Transverse colon (tissue), 4 donors: ENCODE measurements around the gene TOR1AIP1. TPM values are rescaled to one million over a fixed set of nuclear protein-coding genes. Genes with fewer than 3 reads are reported as not detected.
A peak's percentile ranks its signal among the peaks of the same experiment; 100 is the strongest.
"Not testable (repeated sequence)": the region's sequence is repeated elsewhere in the genome, so short reads cannot be mapped to it uniquely, and the experiment has no call there.

ENCODE experiments used
- DNase-seq: peaks from one replicate; pipeline ENCODE4 v3.0.0-alpha.2; 2019
- H3K27ac ChIP-seq, 4 donors: fragments of 200-600 bp; sonication (generic); 2 replicates each; pipeline ENCODE4 v1.5.1; 2016 to 2018; ENCODE audit warnings: inconsistent platforms in 4 of 4
- H3K27me3 ChIP-seq: fragments of 200-600 bp; sonication (generic); 2 replicates; pipeline ENCODE4 v1.5.1; 2017; ENCODE audit warnings: inconsistent platforms
- H3K36me3 ChIP-seq, 4 donors: fragments of 200-600 bp; sonication (generic); 2 replicates each; pipeline ENCODE4 v1.5.1; 2017 to 2019; ENCODE audit warnings: inconsistent platforms in 4 of 4
- H3K4me1 ChIP-seq, 4 donors: fragments of 200-600 bp; sonication (generic); 2 replicates each; pipeline ENCODE4 v1.5.1; 2017 to 2020; ENCODE audit warnings: inconsistent platforms in 4 of 4
- H3K4me3 ChIP-seq, 4 donors: fragments of 200-600 bp; sonication (generic); 1 replicate in 1 of 4; 2 replicates in 3 of 4; pipeline versions ENCODE4 v1.5.1 to v1.6.1; 2017 to 2019; ENCODE audit warnings: inconsistent platforms in 4 of 4
- H3K9me3 ChIP-seq, 2 donors: fragments of 200-600 bp; sonication (generic); 2 replicates each; pipeline ENCODE4 v1.5.1; 2017 to 2019; ENCODE audit warnings: inconsistent platforms in 2 of 2
- EP300 ChIP-seq: sonication (generic); formaldehyde crosslinking; IDR thresholded peaks from one replicate; pipeline ENCODE4 v1.6.1; 2017; ENCODE audit warnings: antibody characterized with exemption, low read depth
- POLR2A ChIP-seq: fragments of 450-650 bp; IDR thresholded peaks from one replicate; pipeline ENCODE4 v1.6.1; 2016; ENCODE audit warnings: antibody characterized with exemption, mild to moderate bottlenecking, moderate library complexity
- POLR2AphosphoS5 ChIP-seq, 3 donors: sonication (generic); formaldehyde crosslinking; IDR thresholded peaks; one replicate each; pipeline ENCODE4 v1.6.1; 2016; ENCODE audit warnings: antibody characterized with exemption in 3 of 3
- WGBS, 2 donors: methylation state at CpG; one replicate each; pipeline ENCODE4 v1.1.5; 2018; ENCODE audit warnings: low coverage in 1 of 2; 5-methylcytosine and 5-hydroxymethylcytosine counted together
- in situ Hi-C, 4 donors: fragments of 200-750 bp; cut with MboI; loops; one replicate each; pipeline versions ENCODE4 v1.15.0 to v1.15.1; 2017; ENCODE audit warnings: low sequenced_read_pairs in 3 of 4, low pct_ligation_motif_present in 1 of 4, low pct_unique_long_range_greater_than_20kb in 1 of 4
- intact Hi-C: fragments of 100-400 bp; cut with DNase I; formaldehyde crosslinking; loops from one replicate; pipeline ENCODE4 v1.15.1; 2023; ENCODE audit warnings: low total_unique reads
- total RNA-seq, 4 donors: library from RNA; depleted of rRNA; stranded (reverse); fragments of >200 nt; gene quantifications; one replicate each; pipeline ENCODE4 v1.1.0, GENCODE V29; 2016
- TF ChIP-seq, protein P1 (sequence below), 5 experiments: fragments of 200-600 bp in 3 of 5; fragments of 450-650 bp in 2 of 5; sonication (generic) in 3 of 5; IDR thresholded peaks; 1 replicate in 2 of 5; 2 replicates in 3 of 5; pipeline ENCODE4 v1.5.1; 2016 to 2017; ENCODE audit warnings: antibody characterized with exemption in 5 of 5, inconsistent platforms in 3 of 5, mild to moderate bottlenecking in 2 of 5, moderate library complexity in 1 of 5

TOR1AIP1 gene
- total RNA-seq, 4 donors from 2014 or later = 34.8 to 44.6 (median 41.2) TPM

DNA sequence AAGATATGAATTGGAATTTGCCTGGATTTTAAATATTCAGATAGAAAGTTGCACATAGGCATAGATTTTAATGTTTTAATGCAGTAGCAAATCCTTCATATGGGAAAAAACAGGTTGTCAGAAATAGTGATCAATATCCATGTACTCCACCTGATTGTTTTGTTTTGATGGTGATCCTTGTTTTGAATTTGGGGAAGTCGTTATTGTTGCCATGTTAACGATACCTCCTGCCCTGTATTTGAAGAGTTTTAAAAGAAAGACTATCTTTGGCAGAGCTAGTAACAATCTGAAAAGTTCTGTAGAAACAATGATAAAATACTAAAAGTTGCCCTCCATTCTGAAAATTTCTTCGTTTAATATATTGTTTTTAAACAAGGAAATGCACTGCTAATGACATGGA lies 73.6 kb downstream of the TOR1AIP1 start:
- Histone ChIP-seq H3K4me1 (peaks cover 17 to 33% (median 21%) of the 10 kb centered on the region in 4 donors), H3K27ac (peak overlapping the region; percentile 89 to 99 (median 94)), H3K9me3 (no peaks in the 10 kb centered on the region), H3K36me3 (no peaks in the 10 kb centered on the region), H3K4me3 (peak overlapping the region; percentile 57 to 99 (median 81)), H3K27me3 (no peaks in the 10 kb centered on the region)
- intact Hi-C loops (no loop called here), in situ Hi-C loops (loop anchor here in 1 of 4 donors (10.0 kb wide), 1 partner anchor 81 kb away; the partner anchor contains the start of gene TOR1AIP2)
- DNase-seq = no peak
- WGBS, 2 donors = 0 to 4% methylated on average over 3 of the region's 3 CpGs
- no peak for TF ChIP-seq POLR2AphosphoS5 (IDR thresholded peaks at IDR 0.05)
- TF ChIP-seq, protein P1, sequence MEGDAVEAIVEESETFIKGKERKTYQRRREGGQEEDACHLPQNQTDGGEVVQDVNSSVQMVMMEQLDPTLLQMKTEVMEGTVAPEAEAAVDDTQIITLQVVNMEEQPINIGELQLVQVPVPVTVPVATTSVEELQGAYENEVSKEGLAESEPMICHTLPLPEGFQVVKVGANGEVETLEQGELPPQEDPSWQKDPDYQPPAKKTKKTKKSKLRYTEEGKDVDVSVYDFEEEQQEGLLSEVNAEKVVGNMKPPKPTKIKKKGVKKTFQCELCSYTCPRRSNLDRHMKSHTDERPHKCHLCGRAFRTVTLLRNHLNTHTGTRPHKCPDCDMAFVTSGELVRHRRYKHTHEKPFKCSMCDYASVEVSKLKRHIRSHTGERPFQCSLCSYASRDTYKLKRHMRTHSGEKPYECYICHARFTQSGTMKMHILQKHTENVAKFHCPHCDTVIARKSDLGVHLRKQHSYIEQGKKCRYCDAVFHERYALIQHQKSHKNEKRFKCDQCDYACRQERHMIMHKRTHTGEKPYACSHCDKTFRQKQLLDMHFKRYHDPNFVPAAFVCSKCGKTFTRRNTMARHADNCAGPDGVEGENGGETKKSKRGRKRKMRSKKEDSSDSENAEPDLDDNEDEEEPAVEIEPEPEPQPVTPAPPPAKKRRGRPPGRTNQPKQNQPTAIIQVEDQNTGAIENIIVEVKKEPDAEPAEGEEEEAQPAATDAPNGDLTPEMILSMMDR (IDR thresholded peaks at IDR 0.05) = peak in 1 of 5 experiments; percentile 3

DNA sequence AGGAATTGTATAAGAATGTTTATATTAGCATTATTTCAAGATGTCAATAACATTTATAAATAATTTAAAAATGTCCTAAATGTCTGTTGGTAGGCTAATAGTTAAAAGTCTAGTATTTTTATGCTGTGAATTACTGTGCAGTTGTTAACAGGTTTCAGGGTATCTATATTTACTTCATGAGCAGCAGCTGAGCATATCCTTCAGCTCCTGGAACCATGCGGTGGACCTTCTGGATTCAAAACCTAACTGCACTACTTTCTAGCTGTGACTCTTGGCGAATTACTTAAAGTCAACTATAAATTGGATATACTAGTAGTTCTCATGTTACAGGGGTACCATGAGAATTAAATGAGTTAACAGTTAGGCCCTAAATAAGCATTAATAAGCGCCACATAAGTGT lies 76.3 kb downstream of the TOR1AIP1 start:
- Histone ChIP-seq H3K9me3 (no peaks in the 10 kb centered on the region), H3K27ac (no peak overlapping the region), H3K4me3 (no peak overlapping the region), H3K4me1 (peaks cover 17 to 27% (median 20%) of the 10 kb centered on the region in 4 donors), H3K27me3 (no peaks in the 10 kb centered on the region), H3K36me3 (no peaks in the 10 kb centered on the region)
- DNase-seq = no peak
- 82 to 88% methylated on average over 3 of the region's 3 CpGs for WGBS, 2 donors
- in situ Hi-C loops (loop anchor here in 1 of 4 donors (10.0 kb wide), 1 partner anchor 84 kb away; the partner anchor contains the start of gene TOR1AIP2), intact Hi-C loops (no loop called here)
- TF ChIP-seq POLR2AphosphoS5 (IDR thresholded peaks at IDR 0.05) (no peak), EP300 (no peak), POLR2A (no peak)
- TF ChIP-seq, protein P1 (IDR thresholded peaks at IDR 0.05) = no peak

DNA sequence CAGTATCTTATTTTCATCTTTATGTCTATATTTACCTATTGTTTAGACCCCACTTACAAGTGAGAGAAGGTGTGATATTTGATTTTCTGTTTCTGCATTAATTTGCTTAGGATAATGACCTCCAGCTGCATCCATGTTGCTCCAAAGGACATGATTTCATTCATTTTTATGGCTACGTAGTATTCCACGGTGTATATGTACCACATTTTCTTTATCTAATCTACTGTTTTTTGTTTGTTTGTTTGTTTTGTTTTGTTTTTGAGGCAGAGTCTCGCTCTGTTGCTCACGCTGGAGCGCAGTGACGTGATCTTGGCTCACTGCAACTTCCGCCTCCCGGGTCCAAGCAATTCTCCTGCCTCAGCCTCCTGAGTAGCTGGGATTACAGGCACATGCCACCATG lies 80.1 kb downstream of the TOR1AIP1 start:
- intact Hi-C loops, in situ Hi-C loops, H3K27me3 ChIP-seq, H3K36me3 ChIP-seq, DNase-seq, H3K4me3 ChIP-seq, H3K27ac ChIP-seq: not testable (repeated sequence)
- H3K9me3 ChIP-seq = peaks cover 0 to 11% of the 10 kb centered on the region in 2 donors
- H3K4me1 ChIP-seq = peaks cover 0 to 26% (median 4%) of the 10 kb centered on the region in 4 donors
- 99 to 100% methylated on average over 2 to 8 of the region's 8 CpGs for WGBS, 2 donors

DNA sequence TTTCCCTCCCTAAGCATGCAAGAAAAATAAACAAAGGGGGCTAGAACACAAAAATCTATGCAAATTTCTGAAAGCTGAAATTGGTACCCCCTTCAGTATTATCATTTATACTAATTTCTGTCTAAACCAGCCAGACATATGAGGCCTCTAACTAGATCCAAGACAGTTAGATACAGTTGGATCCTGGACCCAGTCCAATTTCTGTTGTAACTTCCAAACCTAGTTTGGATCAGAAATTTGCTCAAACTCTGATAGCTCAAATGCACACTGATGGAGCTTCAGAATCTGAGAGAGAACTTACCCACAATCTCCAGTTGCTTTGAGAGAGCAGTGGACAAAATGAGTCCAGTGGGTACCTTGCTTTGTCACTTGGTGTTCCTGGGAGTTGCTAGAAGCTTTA lies 84.5 kb downstream of the TOR1AIP1 start:
- H3K27ac ChIP-seq = no peak overlapping the region
- peaks cover 9 to 50% (median 18%) of the 10 kb centered on the region in 4 donors for H3K4me1 ChIP-seq
- in situ Hi-C loops (no loop called here), intact Hi-C loops (no loop called here)
- H3K36me3 ChIP-seq = no peaks in the 10 kb centered on the region
- DNase-seq = no peak
- H3K27me3 ChIP-seq = no peaks in the 10 kb centered on the region
- H3K9me3 ChIP-seq = peaks cover 0 to 11% of the 10 kb centered on the region in 2 donors
- no peak overlapping the region for H3K4me3 ChIP-seq
- TF ChIP-seq, protein P1 (IDR thresholded peaks at IDR 0.05) = no peak
- TF ChIP-seq POLR2A = no peak
- no peak for TF ChIP-seq POLR2AphosphoS5 (IDR thresholded peaks at IDR 0.05)
